ENCODE results near the gene ACSL5. TPM values are rescaled to one million over a fixed set of nuclear protein-coding genes. Genes with fewer than 3 reads are reported as not detected.
"Not testable (repeated sequence)": the region's sequence is repeated elsewhere in the genome, so short reads cannot be mapped to it uniquely, and the experiment has no call there.

The ACSL5 gene
- total RNA-seq, 1 experiment from 2014 or later, result not detected

DNA sequence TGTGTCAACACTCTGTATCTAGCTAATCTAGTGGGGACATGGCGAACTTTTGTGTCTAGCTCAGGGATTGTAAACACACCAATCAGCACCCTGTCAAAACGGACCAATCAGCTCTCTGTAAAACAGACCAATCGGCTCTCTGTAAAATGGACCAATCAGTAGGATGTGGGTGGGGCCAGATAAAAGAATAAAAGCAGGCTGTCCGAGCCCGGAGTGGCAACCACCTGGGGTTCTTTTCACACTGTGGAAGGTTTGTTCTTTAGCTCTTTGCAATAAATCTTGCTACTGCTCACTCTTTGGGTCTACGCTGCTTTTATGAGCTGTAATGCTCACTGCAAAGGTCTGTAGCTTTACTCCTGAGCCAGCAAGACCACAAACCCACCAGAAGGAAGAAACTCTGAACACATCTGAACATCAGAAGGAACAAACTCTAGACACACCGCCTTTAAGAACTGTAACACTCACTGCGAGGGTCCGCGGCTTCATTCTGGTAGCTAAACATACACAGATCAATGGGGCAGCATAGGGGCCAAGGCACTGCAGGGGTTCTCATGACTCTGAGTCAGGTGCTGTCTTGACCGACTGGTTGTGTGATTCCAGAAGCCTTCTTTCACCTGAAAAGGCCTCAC, 1.6 kb upstream of the ACSL5 start:
- not testable (repeated sequence) for H3K56ac ChIP-seq (ENCODE audit: insufficient read length, low read depth, low read length); H3K4ac ChIP-seq (ENCODE audit: low read depth, low read length); H2AFZ ChIP-seq (ENCODE audit: low read length); H2BK5ac ChIP-seq (ENCODE audit: insufficient read length, low read length); H2BK120ac ChIP-seq (ENCODE audit: low read depth, low read length, poor library complexity, severe bottlenecking); H3K79me2 ChIP-seq (ENCODE audit: insufficient read depth, low read length); H2BK15ac ChIP-seq (ENCODE audit: low read depth, low read length); H3K27ac ChIP-seq (ENCODE audit: insufficient read length, low read depth, low read length); H3K23me2 ChIP-seq (ENCODE audit: insufficient read length, low read depth, low read length, poor library complexity, severe bottlenecking); H3K14ac ChIP-seq (ENCODE audit: insufficient read depth, low read length); H3K4me3 Mint-ChIP-seq; H3T11ph ChIP-seq (ENCODE audit: low read length); H3K9ac ChIP-seq (ENCODE audit: extremely low read depth, insufficient read length, low read length); H4K8ac ChIP-seq (replicated peaks; ENCODE audit: insufficient read length, low read depth, low read length); H3K9me3 Mint-ChIP-seq; H3K27me3 Mint-ChIP-seq (ENCODE audit: low read depth); H4K91ac ChIP-seq (ENCODE audit: insufficient read length, low read depth, low read length); H2AK5ac ChIP-seq (ENCODE audit: insufficient read length, low read length); H2BK12ac ChIP-seq (ENCODE audit: insufficient read length, low read depth, low read length); H3K4me2 ChIP-seq (ENCODE audit: insufficient read depth, insufficient read length, low read length); H4K20me1 ChIP-seq (ENCODE audit: control insufficient read depth, insufficient read depth, insufficient read length); H3K23ac ChIP-seq (ENCODE audit: insufficient read length, low read depth, low read length); H3K79me1 ChIP-seq (ENCODE audit: insufficient read depth, low read depth, low read length, poor library complexity, severe bottlenecking); H3K18ac ChIP-seq (ENCODE audit: insufficient read length, low read depth, low read length); H3K36me3 Mint-ChIP-seq (ENCODE audit: insufficient read depth in 1 of 3, low read depth in 3 of 3); H3K27ac Mint-ChIP-seq; H4K5ac ChIP-seq (ENCODE audit: insufficient read length, low read depth, low read length); H3K4me1 ChIP-seq (ENCODE audit: insufficient read depth, low read length); H2BK20ac ChIP-seq (ENCODE audit: low read depth, low read length, poor library complexity, severe bottlenecking); H3K9me3 ChIP-seq (ENCODE audit: control insufficient read depth, low read depth, low read length); H3K27me3 ChIP-seq (ENCODE audit: insufficient read depth, low read length)
- peaks cover 14 to 17% of the 10 kb centered on the region in 2 experiments for H3K4me1 Mint-ChIP-seq
- DNase-seq, result peak; percentile 6
- no CpG with 5 or more reads among the region's 11 CpGs for WGBS (ENCODE audit: extremely low coverage, insufficient read length, low lambda C conversion rate)

Measured in H9 (cell line).